ENCODE measurements around the gene TSHZ2. TPM values are rescaled to one million over a fixed set of nuclear protein-coding genes. Genes with fewer than 3 reads are reported as not detected.

Gene TSHZ2
- total RNA-seq, 4 donors from 2014 or later, result 1.9 to 12.9 (median 5.0) TPM

- no peak for TF ChIP-seq EP300 (IDR thresholded peaks at IDR 0.05; ENCODE audit: low read depth)
- TF ChIP-seq POLR2AphosphoS5 (IDR thresholded peaks at IDR 0.05), result no peak
- no peak for TF ChIP-seq POLR2A (IDR thresholded peaks at IDR 0.05)
- no peak for TF ChIP-seq CTCF (IDR thresholded peaks at IDR 0.05)
- H3K27me3 ChIP-seq, result no peaks in the 10 kb centered on the region
- no peak overlapping the region for H3K27ac ChIP-seq
- in situ Hi-C loops (cut with MboI; ENCODE audit: low pct_ligation_motif_present in 1 of 4, low pct_unique_long_range_greater_than_20kb in 1 of 4, low sequenced_read_pairs in 3 of 4) (no loop called here), intact Hi-C loops (cut with DNase I; ENCODE audit: low total_unique reads) (no loop called here)
- no peak for DNase-seq
- no peak overlapping the region for H3K4me3 ChIP-seq
- WGBS, 2 donors (ENCODE audit: low coverage in 1 of 2), result 27 to 66% methylated on average over 3 to 4 of the region's 4 CpGs
- peaks cover 0 to 8% (median 2%) of the 10 kb centered on the region in 4 donors for H3K4me1 ChIP-seq
- H3K9me3 ChIP-seq, result no peaks in the 10 kb centered on the region
- H3K36me3 ChIP-seq, result no peaks in the 10 kb centered on the region
These were observed 356.8 kb downstream of the TSHZ2 start for GRCh38 chr20:53328961-53329360.

GRCh38 chr20:53329781-53330180, 357.6 kb downstream of the TSHZ2 start:
- in situ Hi-C loops (cut with MboI; ENCODE audit: low pct_ligation_motif_present in 1 of 4, low pct_unique_long_range_greater_than_20kb in 1 of 4, low sequenced_read_pairs in 3 of 4), result no loop called here
- no peak overlapping the region for H3K27ac ChIP-seq
- TF ChIP-seq EP300 (IDR thresholded peaks at IDR 0.05; ENCODE audit: low read depth) (no peak), POLR2A (IDR thresholded peaks at IDR 0.05) (no peak), POLR2AphosphoS5 (IDR thresholded peaks at IDR 0.05) (no peak), CTCF (IDR thresholded peaks at IDR 0.05) (no peak)
- no peak for DNase-seq
- H3K4me3 ChIP-seq, result no peak overlapping the region
- H3K9me3 ChIP-seq, result no peaks in the 10 kb centered on the region
- H3K36me3 ChIP-seq, result no peaks in the 10 kb centered on the region
- WGBS, 2 donors (ENCODE audit: low coverage in 1 of 2), result 43 to 63% methylated on average over 1 of the region's 1 CpG
- peaks cover 0 to 8% (median 2%) of the 10 kb centered on the region in 4 donors for H3K4me1 ChIP-seq
- intact Hi-C loops (cut with DNase I; ENCODE audit: low total_unique reads), result no loop called here
- no peaks in the 10 kb centered on the region for H3K27me3 ChIP-seq

DNA sequence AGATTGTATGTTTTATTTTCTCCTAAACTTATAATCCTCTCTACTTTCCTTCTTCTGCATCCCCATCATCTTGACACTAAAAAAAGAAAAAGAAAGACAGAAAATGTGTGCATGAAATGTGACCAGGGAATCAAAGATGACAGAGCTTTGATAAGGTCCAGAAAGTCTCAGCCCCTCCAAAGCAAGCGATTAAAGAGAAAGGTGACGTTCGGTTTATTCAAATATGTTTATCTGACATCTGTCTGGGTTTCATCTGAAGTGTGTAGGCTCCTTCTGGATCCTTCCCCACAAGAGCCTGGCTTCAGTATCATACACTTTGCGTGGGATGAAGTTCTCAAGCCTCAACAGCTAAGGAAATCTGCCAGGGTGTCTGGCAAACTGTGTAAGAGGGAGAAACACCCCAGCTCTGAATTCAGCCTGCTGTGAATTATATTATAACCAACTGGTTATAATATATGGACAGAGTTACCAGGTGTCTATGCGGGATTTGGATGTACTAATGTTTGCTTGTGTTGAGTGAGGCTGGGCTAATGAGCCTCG, 358.5 kb downstream of the TSHZ2 start:
- Histone ChIP-seq H3K27ac (peak overlapping the region in 1 of 4 donors; percentile 2), H3K4me1 (peaks cover 0 to 8% (median 3%) of the 10 kb centered on the region in 4 donors), H3K9me3 (no peaks in the 10 kb centered on the region), H3K36me3 (no peaks in the 10 kb centered on the region), H3K27me3 (no peaks in the 10 kb centered on the region), H3K4me3 (no peak overlapping the region)
- in situ Hi-C loops (cut with MboI; ENCODE audit: low pct_ligation_motif_present in 1 of 4, low pct_unique_long_range_greater_than_20kb in 1 of 4, low sequenced_read_pairs in 3 of 4), result no loop called here
- WGBS, 2 donors (ENCODE audit: low coverage in 1 of 2), result 28 to 65% methylated on average over 4 to 6 of the region's 6 CpGs
- no peak for TF ChIP-seq POLR2A (IDR thresholded peaks at IDR 0.05)
- intact Hi-C loops (cut with DNase I; ENCODE audit: low total_unique reads), result no loop called here
- no peak for DNase-seq

- Histone ChIP-seq H3K27ac (peak overlapping the region in 1 of 4 donors; percentile 2), H3K9me3 (no peaks in the 10 kb centered on the region), H3K4me3 (no peak overlapping the region), H3K27me3 (no peaks in the 10 kb centered on the region), H3K4me1 (peaks cover 0 to 8% (median 5%) of the 10 kb centered on the region in 4 donors), H3K36me3 (no peaks in the 10 kb centered on the region)
- DNase-seq, result no peak
- intact Hi-C loops (cut with DNase I; ENCODE audit: low total_unique reads) (no loop called here), in situ Hi-C loops (cut with MboI; ENCODE audit: low pct_ligation_motif_present in 1 of 4, low pct_unique_long_range_greater_than_20kb in 1 of 4, low sequenced_read_pairs in 3 of 4) (no loop called here)
- TF ChIP-seq EP300 (IDR thresholded peaks at IDR 0.05; ENCODE audit: low read depth) (no peak), POLR2A (IDR thresholded peaks at IDR 0.05) (no peak), POLR2AphosphoS5 (IDR thresholded peaks at IDR 0.05) (no peak), CTCF (IDR thresholded peaks at IDR 0.05) (no peak)
- WGBS, 2 donors (ENCODE audit: low coverage in 1 of 2), result 56 to 66% methylated on average over 8 to 12 of the region's 12 CpGs
These were observed 359.2 kb downstream of the TSHZ2 start for GRCh38 chr20:53331151-53331973.
